GM23338 (cell line): ENCODE measurements around the gene GLCE. TPM values are rescaled to one million over a fixed set of nuclear protein-coding genes. Genes with fewer than 3 reads are reported as not detected.

Experiments
- ATAC-seq: fragments of 200-7000 bp; cut with Tn5 transposase; 3 replicates; pipeline ENCODE4 v1.9.1; 2020
- DNase-seq: peaks from one replicate; pipeline ENCODE4 v3.0.0-alpha.2; 2015; ENCODE audit warnings: low spot score
- H2AFZ ChIP-seq: fragments of 200-600 bp; sonication (generic); 2 replicates; pipeline ENCODE4 v1.8.0; 2016; ENCODE audit warnings: antibody characterized with exemption, mild to moderate bottlenecking, moderate library complexity
- H3F3A ChIP-seq: fragments of 200-600 bp; sonication (generic); replicated peaks from 2 replicates; pipeline ENCODE4 v1.8.0; 2017; ENCODE audit warnings: antibody characterized with exemption, mixed run types, low read depth
- H3K27ac ChIP-seq: fragments of 200-600 bp; sonication (generic); 2 replicates; pipeline ENCODE4 v1.6.1; 2016; ENCODE audit warnings: low read depth
- H3K27me3 ChIP-seq: fragments of 200-600 bp; sonication (generic); 2 replicates; pipeline ENCODE4 v1.8.0; 2016; ENCODE audit warnings: mild to moderate bottlenecking, mixed run types, moderate library complexity; ENCODE audit not compliant: insufficient read depth
- H3K36me3 ChIP-seq: fragments of 200-600 bp; sonication (generic); 2 replicates; pipeline ENCODE4 v1.8.0; 2016; ENCODE audit warnings: mild to moderate bottlenecking; ENCODE audit not compliant: insufficient read depth
- H3K4me1 ChIP-seq: fragments of 200-600 bp; sonication (generic); 2 replicates; pipeline ENCODE4 v1.8.0; 2016; ENCODE audit warnings: mild to moderate bottlenecking, moderate library complexity; ENCODE audit not compliant: insufficient read depth
- H3K4me2 ChIP-seq: fragments of 200-600 bp; sonication (generic); 2 replicates; pipeline ENCODE4 v1.7.1; 2017; ENCODE audit warnings: mixed run types
- H3K4me3 ChIP-seq: fragments of 200-600 bp; sonication (generic); 2 replicates; pipeline ENCODE4 v1.6.1; 2016; ENCODE audit warnings: mixed run types
- H3K79me2 ChIP-seq: fragments of 200-600 bp; sonication (generic); replicated peaks from 2 replicates; pipeline ENCODE4 v1.8.0; 2017; ENCODE audit warnings: mild to moderate bottlenecking; ENCODE audit not compliant: insufficient read depth
- H3K9me2 ChIP-seq: fragments of 200-600 bp; sonication (generic); 2 replicates; pipeline ENCODE4 v1.8.0; 2017; ENCODE audit not compliant: insufficient read depth
- H4K20me1 ChIP-seq: fragments of 200-600 bp; sonication (generic); replicated peaks from 2 replicates; pipeline ENCODE4 v1.8.0; 2017; ENCODE audit warnings: mild to moderate bottlenecking; ENCODE audit not compliant: insufficient read depth
- H3K27ac Mint-ChIP-seq: 2 replicates; pipeline ENCODE4 v1.8.0; 2020; ENCODE audit warnings: inconsistent platforms, mild to moderate bottlenecking, moderate library complexity, mixed read lengths
- H3K27me3 Mint-ChIP-seq: 3 replicates; pipeline ENCODE4 v1.8.0; 2022; ENCODE audit warnings: low read depth, mild to moderate bottlenecking, moderate library complexity, mixed read lengths, inconsistent platforms; ENCODE audit not compliant: insufficient read depth, poor library complexity
- H3K36me3 Mint-ChIP-seq: 3 replicates; pipeline ENCODE4 v1.8.0; 2021; ENCODE audit warnings: low read depth, mild to moderate bottlenecking, inconsistent platforms, moderate library complexity, mixed read lengths
- H3K4me1 Mint-ChIP-seq: 3 replicates; pipeline ENCODE4 v1.8.0; 2020; ENCODE audit warnings: mild to moderate bottlenecking, inconsistent platforms, mixed read lengths
- H3K4me3 Mint-ChIP-seq: 3 replicates; pipeline ENCODE4 v1.8.0; 2021; ENCODE audit warnings: moderate library complexity, mild to moderate bottlenecking, inconsistent platforms, mixed read lengths
- H3K9me3 Mint-ChIP-seq: 3 replicates; pipeline ENCODE4 v1.8.0; 2020; ENCODE audit warnings: moderate library complexity, mild to moderate bottlenecking, inconsistent platforms, mixed read lengths
- CREB1 ChIP-seq: fragments of 250-450 bp; sonication (Bioruptor Pico); IDR thresholded peaks from 2 replicates; pipeline ENCODE4 v1.5.0; 2020; ENCODE audit warnings: low read depth, mild to moderate bottlenecking, moderate library complexity
- CTCF ChIP-seq, 2 experiments: fragments of 200-600 bp in 1 of 2; sonication (generic) in 1 of 2; conservative IDR thresholded peaks; 2 replicates each; pipeline versions ENCODE4 v1.5.1 to v1.6.1; 2016 to 2017; ENCODE audit warnings: antibody characterized with exemption in 2 of 2, low read depth in 2 of 2, mild to moderate bottlenecking in 2 of 2, moderate library complexity in 1 of 2
- EZH2phosphoT487 ChIP-seq: fragments of 200-600 bp; sonication (generic); IDR thresholded peaks from one replicate; pipeline ENCODE4 v1.8.1; 2018; ENCODE audit warnings: antibody characterized with exemption; ENCODE audit not compliant: unreplicated experiment
- REST ChIP-seq: IDR thresholded peaks from one replicate; pipeline ENCODE4 v1.6.1; 2018; ENCODE audit warnings: antibody characterized with exemption; ENCODE audit not compliant: unreplicated experiment
- STAT1 ChIP-seq: IDR thresholded peaks from one replicate; pipeline ENCODE4 v1.6.1; 2016; ENCODE audit warnings: antibody characterized with exemption; ENCODE audit not compliant: unreplicated experiment
- ZNF331 ChIP-seq: fragments of 250-450 bp; sonication (Bioruptor Pico); IDR thresholded peaks from 2 replicates; pipeline ENCODE4 v1.5.0; 2020; ENCODE audit warnings: low read depth, mild to moderate bottlenecking, moderate library complexity
- polyA plus RNA-seq: library from polyadenylated mRNA; unstranded; fragments of >200 nt; fragmentation: Nextera tagmentation; extraction: Ambion mirVana; gene quantifications from 2 replicates; pipeline ENCODE4 v1.2.1, GENCODE V29; 2016
- total RNA-seq: library from RNA; depleted of rRNA; stranded (reverse); fragments of >200 nt; shearing (Covaris generic); gene quantifications from 2 replicates; pipeline ENCODE4 v1.2.3, GENCODE V29; 2014
- TF ChIP-seq, protein P1 (sequence below): IDR thresholded peaks from 2 replicates; pipeline ENCODE4 v1.6.1; 2016; ENCODE audit warnings: antibody characterized with exemption

The GLCE gene
- total and polyA plus RNA-seq, 2 experiments from 2014 or later, result 7.5 to 15.5 TPM

- Histone ChIP-seq H3K4me3 (peak overlapping the region; percentile 85), H3K4me1 (peaks cover 14% of the 10 kb centered on the region), H3K27ac (peak overlapping the region; percentile 89), H3K27me3 (peaks cover 24% of the 10 kb centered on the region), H3K79me2 (peaks cover 33% of the 10 kb centered on the region), H2AFZ (peak overlapping the region; percentile 74; the same call in 1 of the 2 replicates), H4K20me1 (peaks cover 19% of the 10 kb centered on the region), H3F3A (no peaks in the 10 kb centered on the region; the same call in 1 of the 2 replicates), H3K9me2 (no peaks in the 10 kb centered on the region), H3K4me2 (peak overlapping the region; percentile 85), H3K36me3 (no peaks in the 10 kb centered on the region)
- no peaks in the 10 kb centered on the region; the same call in 2 of the 3 replicates for H3K36me3 Mint-ChIP-seq
- peaks cover 33% of the 10 kb centered on the region for H3K4me1 Mint-ChIP-seq
- H3K27ac Mint-ChIP-seq, result peak overlapping the region; percentile 95
- DNase-seq, result no peak
- ATAC-seq, result no peak
- no peak for TF ChIP-seq STAT1
- TF ChIP-seq, protein P1, sequence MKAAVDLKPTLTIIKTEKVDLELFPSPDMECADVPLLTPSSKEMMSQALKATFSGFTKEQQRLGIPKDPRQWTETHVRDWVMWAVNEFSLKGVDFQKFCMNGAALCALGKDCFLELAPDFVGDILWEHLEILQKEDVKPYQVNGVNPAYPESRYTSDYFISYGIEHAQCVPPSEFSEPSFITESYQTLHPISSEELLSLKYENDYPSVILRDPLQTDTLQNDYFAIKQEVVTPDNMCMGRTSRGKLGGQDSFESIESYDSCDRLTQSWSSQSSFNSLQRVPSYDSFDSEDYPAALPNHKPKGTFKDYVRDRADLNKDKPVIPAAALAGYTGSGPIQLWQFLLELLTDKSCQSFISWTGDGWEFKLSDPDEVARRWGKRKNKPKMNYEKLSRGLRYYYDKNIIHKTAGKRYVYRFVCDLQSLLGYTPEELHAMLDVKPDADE, result 0 out of 2 replicates have a peak, but pooled peaks have one; percentile 5
- H3K27me3 Mint-ChIP-seq, result peaks cover 7% of the 10 kb centered on the region
- H3K9me3 Mint-ChIP-seq, result no peaks in the 10 kb centered on the region; the same call in 2 of the 3 replicates
- peak overlapping the region; percentile 94 for H3K4me3 Mint-ChIP-seq
Observed at GRCh38 chr15:69159805-69160140, 662 bp upstream of the GLCE start.

GRCh38 chr15:69161079-69161877 is 843 bp downstream of the GLCE start:
- TF ChIP-seq ZNF331 (CRISPR knock-in tag) (no peak), CTCF (conservative IDR thresholded peaks at IDR 0.05; ENCODE audit: low read depth in 2 of 2) (peak in 1 of 2 experiments; percentile 42; a peak in 2 of 4 replicates)
- Mint-ChIP-seq H3K4me1 (peaks cover 41% of the 10 kb centered on the region), H3K27ac (peak overlapping the region; percentile 45; the same call in 1 of the 2 replicates), H3K9me3 (no peaks in the 10 kb centered on the region; the same call in 2 of the 3 replicates), H3K36me3 (no peaks in the 10 kb centered on the region; the same call in 2 of the 3 replicates), H3K27me3 (peaks cover 7% of the 10 kb centered on the region), H3K4me3 (peak overlapping the region; percentile 94)
- peak overlapping the region; percentile 96 for H3K4me2 ChIP-seq
- H3F3A ChIP-seq, result no peaks in the 10 kb centered on the region; the same call in 1 of the 2 replicates
- H3K36me3 ChIP-seq, result no peaks in the 10 kb centered on the region
- DNase-seq (peak; percentile 62), ATAC-seq (peak; percentile 11)
- peaks cover 24% of the 10 kb centered on the region for H3K27me3 ChIP-seq
- peaks cover 14% of the 10 kb centered on the region for H3K4me1 ChIP-seq
- H2AFZ ChIP-seq, result peak overlapping the region; percentile 90
- H3K79me2 ChIP-seq, result peaks cover 47% of the 10 kb centered on the region
- no peaks in the 10 kb centered on the region for H3K9me2 ChIP-seq
- H3K27ac ChIP-seq, result no peak overlapping the region
- peaks cover 22% of the 10 kb centered on the region for H4K20me1 ChIP-seq
- H3K4me3 ChIP-seq, result peak overlapping the region; percentile 85

GRCh38 chr15:69161878-69162213 is 1.4 kb downstream of the GLCE start:
- no peak for ATAC-seq
- H3F3A ChIP-seq, result no peaks in the 10 kb centered on the region; the same call in 1 of the 2 replicates
- H3K4me3 ChIP-seq, result peak overlapping the region; percentile 85
- H3K27me3 Mint-ChIP-seq, result peaks cover 7% of the 10 kb centered on the region
- no peaks in the 10 kb centered on the region for H3K36me3 ChIP-seq
- H3K4me3 Mint-ChIP-seq, result peak overlapping the region; percentile 94
- H3K36me3 Mint-ChIP-seq, result no peaks in the 10 kb centered on the region; the same call in 2 of the 3 replicates
- peak overlapping the region; percentile 76; the same call in 1 of the 2 replicates for H2AFZ ChIP-seq
- H3K27ac Mint-ChIP-seq, result no peak overlapping the region
- DNase-seq, result no peak
- peaks cover 22% of the 10 kb centered on the region for H4K20me1 ChIP-seq
- peak overlapping the region; percentile 96 for H3K4me2 ChIP-seq
- no peak overlapping the region for H3K27ac ChIP-seq
- peaks cover 14% of the 10 kb centered on the region for H3K4me1 ChIP-seq
- H3K79me2 ChIP-seq, result peaks cover 49% of the 10 kb centered on the region
- peaks cover 24% of the 10 kb centered on the region for H3K27me3 ChIP-seq
- H3K9me3 Mint-ChIP-seq, result no peaks in the 10 kb centered on the region; the same call in 2 of the 3 replicates
- peaks cover 41% of the 10 kb centered on the region for H3K4me1 Mint-ChIP-seq
- no peaks in the 10 kb centered on the region for H3K9me2 ChIP-seq
- TF ChIP-seq CREB1 (CRISPR knock-in tag), result no peak
- no peak for TF ChIP-seq ZNF331 (CRISPR knock-in tag)
- TF ChIP-seq EZH2phosphoT487, result no peak
- no peak for TF ChIP-seq REST
